ACC112 (cell line): ENCODE measurements around the gene ABHD16A.

Experiments
- H2AFZ ChIP-seq: fragments of 200-600 bp; sonication (generic); one replicate; pipeline ENCODE4 v1.6.0; 2017; ENCODE audit warnings: antibody characterized with exemption, low read length; ENCODE audit not compliant: unreplicated experiment
- H3K27ac ChIP-seq: fragments of 200-600 bp; sonication (generic); 2 replicates; pipeline ENCODE4 v1.5.1; 2014; ENCODE audit warnings: low read depth, mild to moderate bottlenecking, antibody characterized with exemption, low read length, moderate library complexity
- H3K27me3 ChIP-seq: fragments of 200-600 bp; sonication (generic); 2 replicates; pipeline ENCODE4 v1.6.1; 2014; ENCODE audit warnings: mild to moderate bottlenecking, antibody characterized with exemption, low read length, moderate library complexity, mixed read lengths; ENCODE audit not compliant: insufficient read depth
- H3K36me3 ChIP-seq: fragments of 200-600 bp; sonication (generic); 2 replicates; pipeline ENCODE4 v1.6.1; 2016; ENCODE audit warnings: mild to moderate bottlenecking, antibody characterized with exemption, low read length, moderate library complexity, mixed read lengths; ENCODE audit not compliant: insufficient read depth
- H3K4me1 ChIP-seq: fragments of 200-600 bp; sonication (generic); one replicate; pipeline ENCODE4 v1.6.1; 2016; ENCODE audit warnings: low read length, mixed read lengths; ENCODE audit not compliant: insufficient read depth, unreplicated experiment, control insufficient read depth
- H3K4me3 ChIP-seq: fragments of 200-600 bp; sonication (generic); 2 replicates; pipeline ENCODE4 v1.5.1; 2014; ENCODE audit warnings: mild to moderate bottlenecking, low read depth, low read length
- H3K79me2 ChIP-seq: fragments of 200-600 bp; sonication (generic); one replicate; pipeline ENCODE4 v1.6.0; 2016; ENCODE audit warnings: low read length; ENCODE audit not compliant: control insufficient read depth, unreplicated experiment, insufficient read depth

Gene ABHD16A

DNA sequence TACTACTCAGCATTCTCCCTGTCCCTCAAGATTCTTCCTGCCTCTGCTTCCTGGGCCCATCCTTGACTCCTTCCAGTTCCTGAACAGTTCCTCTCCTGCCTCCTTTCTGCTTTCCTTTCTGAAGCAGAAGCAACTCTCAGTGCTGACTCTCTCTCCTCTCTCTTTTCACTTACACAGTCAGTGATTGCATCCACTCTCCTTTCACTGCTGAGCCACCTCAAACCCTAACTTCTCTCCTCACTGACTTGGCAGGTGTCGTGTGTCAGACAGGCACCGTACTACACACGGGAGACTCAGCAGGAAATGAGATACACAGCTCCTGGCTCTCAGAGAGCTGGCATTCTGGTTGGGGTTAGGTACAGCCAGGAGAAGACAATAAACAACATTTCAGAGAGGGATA is 5.6 kb downstream of the ABHD16A start:
- peaks cover 17% of the 10 kb centered on the region for H3K4me1 ChIP-seq
- H3K36me3 ChIP-seq = peaks cover 6% of the 10 kb centered on the region; the same call in 1 of the 2 replicates
- peaks cover 19% of the 10 kb centered on the region for H3K79me2 ChIP-seq
- peak overlapping the region; percentile 2; the same call in 1 of the 2 replicates for H3K27ac ChIP-seq
- no peak overlapping the region for H2AFZ ChIP-seq
- no peak overlapping the region for H3K4me3 ChIP-seq
- H3K27me3 ChIP-seq = no peaks in the 10 kb centered on the region

DNA sequence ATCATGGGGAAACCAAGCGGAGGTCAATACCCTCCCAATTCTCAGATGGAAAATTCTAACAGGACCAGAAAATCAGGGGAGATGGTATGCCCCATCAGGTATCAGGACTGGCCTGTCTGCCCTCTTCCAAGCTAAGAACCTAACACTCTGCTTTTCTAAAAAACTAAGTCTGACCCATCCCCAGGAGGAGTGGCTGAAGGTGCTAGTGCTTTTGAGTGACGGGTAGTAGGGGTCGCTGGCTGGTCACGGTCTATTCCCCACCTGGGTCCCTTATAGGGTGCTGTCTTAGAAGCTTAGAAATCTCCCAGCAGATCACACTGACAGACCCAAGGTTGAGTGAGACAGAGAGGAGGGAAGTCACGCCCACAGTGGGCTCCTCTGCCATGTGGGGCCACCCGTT is 9.6 kb downstream of the ABHD16A start:
- Histone ChIP-seq H3K27me3 (no peaks in the 10 kb centered on the region), H3K4me3 (no peak overlapping the region), H3K36me3 (peaks cover 4% of the 10 kb centered on the region; the same call in 1 of the 2 replicates), H3K27ac (no peak overlapping the region), H3K4me1 (peaks cover 7% of the 10 kb centered on the region), H2AFZ (no peak overlapping the region), H3K79me2 (no peaks in the 10 kb centered on the region)

DNA sequence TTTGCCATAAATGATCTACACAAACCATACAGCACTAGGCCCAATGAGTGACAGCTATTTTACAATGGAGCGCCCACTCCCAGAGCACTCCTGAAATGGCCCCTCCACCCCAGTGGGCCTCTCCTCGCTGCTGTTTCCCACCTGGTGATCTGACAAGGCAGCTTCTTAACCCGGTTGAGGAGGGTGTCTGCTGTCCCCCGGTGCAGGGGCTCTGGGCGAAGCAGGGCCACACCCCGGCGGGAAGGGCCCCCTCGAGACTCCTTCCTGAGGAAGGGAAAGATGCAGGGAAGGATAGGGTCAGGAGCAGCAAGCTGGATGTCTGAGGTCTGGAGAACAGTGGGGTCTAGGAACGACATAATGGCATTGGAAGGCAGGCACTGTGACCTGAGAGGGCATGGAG is 10.2 kb downstream of the ABHD16A start:
- Histone ChIP-seq H3K27me3 (no peaks in the 10 kb centered on the region), H3K4me3 (no peak overlapping the region), H3K4me1 (peaks cover 4% of the 10 kb centered on the region), H3K36me3 (peaks cover 4% of the 10 kb centered on the region; the same call in 1 of the 2 replicates), H2AFZ (no peak overlapping the region), H3K79me2 (no peaks in the 10 kb centered on the region), H3K27ac (no peak overlapping the region)

DNA sequence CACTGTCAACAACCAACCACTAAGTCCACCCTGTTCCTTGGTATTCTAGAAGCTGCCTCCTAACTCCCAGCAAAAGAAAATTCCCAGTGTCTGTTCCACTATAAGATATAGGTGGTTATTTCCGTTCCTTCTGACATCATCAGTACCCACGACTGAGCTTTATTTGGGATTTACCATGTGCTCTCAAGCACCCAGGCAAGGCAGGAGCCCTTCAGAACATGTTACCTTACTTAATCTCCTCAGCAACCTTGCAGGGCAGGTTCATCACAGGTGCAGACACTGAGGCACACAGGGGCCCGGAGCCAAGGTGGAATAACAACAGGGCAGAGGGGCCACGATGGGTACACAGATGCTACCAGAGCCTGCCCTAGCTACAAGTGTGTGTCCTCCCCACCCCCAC is 10.8 kb downstream of the ABHD16A start:
- H3K4me1 ChIP-seq = no peaks in the 10 kb centered on the region
- H2AFZ ChIP-seq = no peak overlapping the region
- no peak overlapping the region for H3K4me3 ChIP-seq
- no peak overlapping the region for H3K27ac ChIP-seq
- peaks cover 4% of the 10 kb centered on the region; the same call in 1 of the 2 replicates for H3K36me3 ChIP-seq
- no peaks in the 10 kb centered on the region for H3K79me2 ChIP-seq
- H3K27me3 ChIP-seq = no peaks in the 10 kb centered on the region

DNA sequence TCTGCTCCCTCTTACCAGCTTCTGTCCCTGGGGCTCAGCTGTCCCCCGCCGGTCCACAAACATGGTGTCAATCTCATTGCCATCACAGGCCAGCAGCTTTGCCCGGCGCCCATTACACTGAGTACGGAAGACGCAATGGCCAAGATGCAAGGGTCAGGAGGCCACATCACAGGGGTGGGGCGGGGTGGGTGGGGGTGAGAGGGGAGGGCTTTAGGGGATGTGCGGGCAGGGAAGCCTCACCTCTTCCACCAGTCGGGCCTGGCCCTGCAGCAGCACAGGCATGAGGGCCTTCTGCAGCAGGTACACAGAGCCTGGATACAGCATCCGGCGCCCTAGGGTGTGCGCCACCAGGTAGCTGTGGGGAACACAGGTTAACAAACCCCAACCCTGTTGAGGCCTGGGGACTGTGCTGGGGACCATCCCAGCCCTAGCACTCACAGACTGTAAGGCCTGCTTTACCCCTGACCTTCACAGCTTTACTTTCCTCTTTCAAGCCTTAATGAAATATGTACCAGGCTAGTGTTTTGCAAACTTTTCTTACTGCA is 11.5 kb downstream of the ABHD16A start:
- Histone ChIP-seq H3K4me1 (no peaks in the 10 kb centered on the region), H3K27ac (no peak overlapping the region), H3K79me2 (no peaks in the 10 kb centered on the region), H3K36me3 (peaks cover 4% of the 10 kb centered on the region; the same call in 1 of the 2 replicates), H3K27me3 (no peaks in the 10 kb centered on the region), H2AFZ (no peak overlapping the region), H3K4me3 (no peak overlapping the region)

DNA sequence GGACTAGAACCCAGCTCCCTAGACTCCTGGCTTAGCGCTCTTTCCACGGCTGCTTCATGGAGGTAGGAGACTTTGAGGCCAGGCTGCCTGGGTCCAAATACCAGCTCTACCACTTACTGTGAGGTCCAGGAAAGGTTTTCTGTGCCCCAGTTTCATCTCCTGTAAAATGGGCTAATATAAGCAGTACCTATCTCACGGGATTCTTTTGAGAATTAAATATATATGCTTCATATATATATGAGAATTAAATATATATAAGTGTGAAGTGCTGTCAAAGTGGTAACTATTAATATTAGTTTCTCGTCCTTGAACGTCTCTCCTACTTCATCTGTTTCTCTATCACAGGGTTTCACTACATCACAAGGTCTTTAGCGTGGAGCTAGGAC is 12.1 kb downstream of the ABHD16A start:
- H3K79me2 ChIP-seq = no peaks in the 10 kb centered on the region
- H2AFZ ChIP-seq = no peak overlapping the region
- peaks cover 4% of the 10 kb centered on the region; the same call in 1 of the 2 replicates for H3K36me3 ChIP-seq
- no peaks in the 10 kb centered on the region for H3K27me3 ChIP-seq
- no peaks in the 10 kb centered on the region for H3K4me1 ChIP-seq
- no peak overlapping the region for H3K27ac ChIP-seq
- H3K4me3 ChIP-seq = no peak overlapping the region

DNA sequence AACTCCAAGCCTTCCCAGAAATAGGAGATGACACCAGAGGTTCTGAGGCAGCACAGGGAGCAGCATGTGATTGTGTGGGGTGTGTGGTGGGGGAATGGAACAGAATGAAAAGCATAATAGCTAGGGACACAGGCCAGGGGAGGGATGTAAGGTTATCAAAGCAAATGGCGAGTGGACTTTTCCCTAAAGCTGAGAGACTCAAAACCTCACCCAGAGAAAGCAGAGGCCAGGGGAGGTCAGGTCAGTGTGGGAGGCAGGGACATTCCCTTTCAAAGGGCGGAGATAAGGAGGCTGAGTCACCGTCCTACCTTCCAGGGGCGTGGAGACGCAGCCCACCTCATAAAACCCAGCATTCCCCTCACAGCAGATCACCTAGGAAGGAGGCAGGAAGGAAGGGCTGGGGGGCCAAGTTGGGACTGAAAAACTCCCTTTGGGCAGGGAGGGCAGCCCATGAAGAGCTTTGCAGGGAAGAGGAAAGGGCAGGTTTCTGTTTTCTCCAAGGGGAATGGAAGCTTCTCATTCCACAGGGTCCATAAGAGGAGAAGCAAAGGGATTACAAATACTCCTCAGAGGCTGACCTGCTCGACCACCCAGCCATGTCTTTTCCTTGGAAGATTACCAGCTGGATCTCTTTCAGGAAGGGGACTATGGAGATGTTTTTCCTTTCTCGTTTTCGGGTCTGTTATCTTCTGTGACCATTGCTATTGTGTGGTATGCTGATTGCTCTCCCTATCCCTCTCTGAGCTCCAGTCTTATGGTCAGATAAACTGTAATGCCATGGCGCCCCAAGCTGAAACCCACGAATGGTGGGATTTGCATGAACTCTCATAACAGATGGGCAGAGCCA is 12.7 kb downstream of the ABHD16A start:
- Histone ChIP-seq H3K36me3 (peaks cover 4% of the 10 kb centered on the region; the same call in 1 of the 2 replicates), H3K27ac (no peak overlapping the region)

DNA sequence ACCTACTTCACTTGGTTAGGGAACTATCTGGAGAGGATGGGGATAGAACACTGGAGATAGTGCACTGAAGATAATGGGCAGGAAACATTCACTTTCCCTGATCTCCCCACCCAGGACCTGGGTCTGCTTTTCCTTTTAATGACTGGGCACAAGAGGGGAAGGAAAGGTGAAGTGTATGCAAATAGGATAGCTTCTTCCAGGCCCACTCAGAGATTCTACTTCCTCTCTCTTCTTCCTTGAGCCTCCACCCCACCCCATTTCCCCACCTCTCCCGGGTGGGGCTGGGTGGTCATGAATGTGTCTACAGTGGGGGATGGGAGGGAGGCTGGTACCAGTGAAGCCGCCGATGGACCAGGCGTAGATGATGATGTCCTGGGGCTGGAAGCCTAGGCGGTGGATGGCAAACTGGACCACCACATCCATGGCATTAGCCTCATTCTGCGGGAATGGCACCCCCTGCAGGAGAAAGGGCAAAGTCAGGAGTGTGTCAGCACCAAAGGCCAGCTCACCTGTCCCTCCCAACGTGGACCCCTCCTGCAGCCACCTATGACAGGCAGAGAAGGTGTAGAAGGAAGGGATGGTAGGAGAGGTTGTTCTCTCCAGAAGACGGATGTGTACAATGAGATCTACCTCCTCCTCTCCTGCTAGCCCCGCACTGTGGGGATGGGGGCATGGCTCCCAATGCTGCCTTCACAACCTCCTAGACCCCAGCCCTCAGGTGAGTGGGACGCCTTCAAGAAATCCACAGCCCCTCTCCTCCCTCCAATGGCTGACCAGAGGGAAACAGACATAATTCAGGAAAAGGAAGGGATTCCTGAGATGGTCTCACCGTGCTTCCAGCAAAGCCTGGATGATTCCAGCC is 13.6 kb downstream of the ABHD16A start:
- no peaks in the 10 kb centered on the region for H3K4me1 ChIP-seq
- peaks cover 4% of the 10 kb centered on the region; the same call in 1 of the 2 replicates for H3K36me3 ChIP-seq

More for the DNA sequence above, 12.7 kb downstream of the ABHD16A start:
- H2AFZ ChIP-seq = no peak overlapping the region
- no peaks in the 10 kb centered on the region for H3K4me1 ChIP-seq
- H3K27me3 ChIP-seq = no peaks in the 10 kb centered on the region
- H3K4me3 ChIP-seq = no peak overlapping the region
- no peaks in the 10 kb centered on the region for H3K79me2 ChIP-seq

DNA sequence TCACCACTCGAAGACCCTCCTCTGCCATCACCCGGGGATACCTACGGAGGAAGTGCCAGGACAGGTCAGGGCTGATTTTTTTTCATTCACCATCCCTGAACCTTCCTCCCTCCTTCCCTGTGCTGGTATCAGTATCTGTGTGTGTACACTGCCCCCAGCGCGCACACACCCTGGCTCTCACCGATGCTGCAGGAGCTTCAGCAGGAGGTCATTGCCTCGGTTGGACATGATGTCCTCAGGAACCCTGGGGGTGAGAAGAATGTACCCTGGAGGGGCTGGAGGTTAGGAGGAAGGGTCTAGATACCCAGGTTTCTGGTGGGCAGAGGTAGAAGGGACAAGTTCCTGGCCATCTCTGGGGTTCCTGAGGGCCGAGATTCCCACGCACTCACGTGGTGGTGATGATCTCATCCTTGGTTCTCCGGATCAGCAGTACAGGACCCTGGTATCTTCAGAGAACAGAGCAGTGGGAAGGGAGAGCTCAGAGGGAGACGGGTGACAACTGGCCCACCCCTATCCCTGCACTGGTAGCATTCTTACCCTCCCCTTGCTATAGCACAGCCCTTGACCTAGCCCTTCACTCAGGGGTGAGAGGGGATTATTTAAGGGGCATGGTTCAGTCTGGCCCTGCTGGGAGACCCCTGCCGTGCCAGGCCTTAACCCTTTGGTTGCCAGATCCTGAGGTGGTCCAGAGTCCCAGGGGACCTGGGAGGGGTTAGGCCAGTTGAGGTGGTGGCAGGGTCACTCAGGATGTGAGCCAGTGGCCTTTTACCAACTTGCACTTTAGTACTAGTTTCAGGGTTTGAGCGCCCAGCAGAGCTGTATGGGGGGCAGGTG is 15.0 kb downstream of the ABHD16A start:
- no peak overlapping the region for H3K4me3 ChIP-seq
- H3K27ac ChIP-seq = no peak overlapping the region
- H3K27me3 ChIP-seq = no peaks in the 10 kb centered on the region
- no peak overlapping the region for H2AFZ ChIP-seq
- H3K4me1 ChIP-seq = no peaks in the 10 kb centered on the region
- H3K79me2 ChIP-seq = no peaks in the 10 kb centered on the region
- H3K36me3 ChIP-seq = peaks cover 4% of the 10 kb centered on the region; the same call in 1 of the 2 replicates

More for the DNA sequence above, 13.6 kb downstream of the ABHD16A start:
- Histone ChIP-seq H3K27ac (no peak overlapping the region), H3K27me3 (no peaks in the 10 kb centered on the region), H3K4me3 (no peak overlapping the region), H2AFZ (no peak overlapping the region), H3K79me2 (no peaks in the 10 kb centered on the region)

DNA sequence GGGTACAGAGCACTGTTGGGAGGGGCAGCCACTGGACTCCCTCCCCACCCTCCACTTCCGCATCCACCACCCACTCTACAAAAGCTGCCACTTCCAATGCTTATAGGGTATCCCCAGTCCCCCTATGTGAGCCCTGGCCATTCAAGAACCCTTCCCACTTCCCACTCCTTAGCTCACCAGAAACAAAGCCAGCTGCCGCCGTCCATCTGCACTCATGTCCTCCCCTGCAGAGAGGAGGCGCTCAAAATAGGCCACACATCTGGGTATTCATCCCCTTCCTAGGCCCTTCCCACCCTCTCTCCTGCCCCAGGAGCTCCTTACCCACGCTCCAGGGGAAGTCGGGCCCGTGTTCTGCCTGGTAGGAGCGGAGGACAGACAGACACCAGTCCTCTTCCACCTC is 15.8 kb downstream of the ABHD16A start:
- H3K4me3 ChIP-seq = no peak overlapping the region
- no peaks in the 10 kb centered on the region for H3K79me2 ChIP-seq
- H3K36me3 ChIP-seq = no peaks in the 10 kb centered on the region; the same call in 1 of the 2 replicates
- no peaks in the 10 kb centered on the region for H3K27me3 ChIP-seq
- no peak overlapping the region for H2AFZ ChIP-seq
- H3K27ac ChIP-seq = no peak overlapping the region
- no peaks in the 10 kb centered on the region for H3K4me1 ChIP-seq
